Stimulated activated CD8-positive, alpha-beta memory T cell treated with anti-CD3 and anti-CD28 coated beads, Interleukin-7, amount 100 ng/mL, for 4 hours (primary cell): ENCODE measurements around the gene HHEX.
"Not testable (repeated sequence)": the region's sequence is repeated elsewhere in the genome, so short reads cannot be mapped to it uniquely, and the experiment has no call there.

Experiments
- DNase-seq, 2 donors: peaks; one replicate each; pipeline ENCODE4 v3.0.0-alpha.2; 2020; ENCODE audit warnings: low read depth in 2 of 2

HHEX gene

GRCh38 chr10:92734301-92734700 is 44.5 kb downstream of the HHEX start:
- no peak for DNase-seq

GRCh38 chr10:92735938-92736337 is 46.2 kb downstream of the HHEX start:
- DNase-seq, result no peak

- DNase-seq, result no peak
Observed at GRCh38 chr10:92737484-92737883, 47.7 kb downstream of the HHEX start.

- no peak for DNase-seq
Observed at GRCh38 chr10:92740762-92741161, 51.0 kb downstream of the HHEX start.

- not testable (repeated sequence) for DNase-seq
Observed at GRCh38 chr10:92741741-92742140, 52.0 kb downstream of the HHEX start.

- DNase-seq, result no peak
Observed at GRCh38 chr10:92742331-92743228, 52.8 kb downstream of the HHEX start.
